B cell (primary cell): Measurements from ENCODE around the gene RABGAP1L. TPM values are rescaled to one million over a fixed set of nuclear protein-coding genes. Genes with fewer than 3 reads are reported as not detected.

Experiments
- ATAC-seq: fragments of 200-7000 bp; cut with Tn5 transposase; one replicate; pipeline ENCODE4 v1.10.0; 2021; ENCODE audit warnings: low read depth, mild to moderate bottlenecking, moderate number of reproducible peaks, moderate library complexity
- CTCF ChIA-PET: fragments of 350-600 bp; sonication (Branson Sonifier 250); formaldehyde crosslinking; loops from one replicate; lab custom pipeline; 2021; ENCODE audit warnings: antibody characterized with exemption, inconsistent platforms; lab: Charles Lee
- POLR2A ChIA-PET: fragments of 350-600 bp; sonication (Branson Sonifier 250); formaldehyde crosslinking; loops from one replicate; lab custom pipeline; 2021; ENCODE audit warnings: antibody characterized with exemption; lab: Charles Lee
- DNase-seq: peaks from one replicate; pipeline ENCODE4 v3.0.0; 2013
- H2AFZ ChIP-seq: 2 replicates; pipeline ENCODE4 v1.6.1; 2012; ENCODE audit warnings: mild to moderate bottlenecking, low read depth, low read length; ENCODE audit not compliant: insufficient read depth, poor library complexity, severe bottlenecking
- H3K27ac ChIP-seq, 2 donors: 1 replicate in 1 of 2; 2 replicates in 1 of 2; pipeline ENCODE4 v1.5.1; 2012 to 2013; ENCODE audit warnings: low read length in 2 of 2, mild to moderate bottlenecking in 2 of 2, moderate library complexity in 1 of 2
- H3K27me3 ChIP-seq, 4 experiments: fragments of 200-600 bp in 1 of 4; sonication (generic) in 1 of 4; replicated peaks in 1 of 4; 1 replicate in 2 of 4; 2 replicates in 2 of 4; pipeline versions ENCODE4 v1.6.1 to v1.7.0; 2013 to 2016; ENCODE audit warnings: low read length in 3 of 4, mild to moderate bottlenecking in 2 of 4, mixed read lengths in 1 of 4, moderate library complexity in 1 of 4; ENCODE audit not compliant: insufficient read depth in 4 of 4, control insufficient read depth in 3 of 4; ENCODE audit errors: control extremely low read depth in 1 of 4
- H3K36me3 ChIP-seq, 2 experiments: replicated peaks in 1 of 2; 1 replicate in 1 of 2; 2 replicates in 1 of 2; pipeline versions ENCODE4 v1.6.1 to v1.7.1; 2013; ENCODE audit warnings: low read length in 1 of 2; ENCODE audit not compliant: insufficient read depth in 2 of 2, control insufficient read depth in 1 of 2; ENCODE audit errors: control extremely low read depth in 1 of 2, extremely low read depth in 1 of 2
- H3K4me1 ChIP-seq, 2 donors: fragments of 200-600 bp in 1 of 2; sonication (generic) in 1 of 2; 1 replicate in 1 of 2; 2 replicates in 1 of 2; pipeline versions ENCODE4 v1.5.1 to v1.6.1; 2013 to 2017; ENCODE audit warnings: low read length in 2 of 2; ENCODE audit not compliant: control insufficient read depth in 2 of 2, insufficient read depth in 2 of 2
- H3K4me2 ChIP-seq: replicated peaks from 2 replicates; pipeline ENCODE3; 2012; ENCODE audit warnings: mild to moderate bottlenecking, low read depth, low read length; ENCODE audit not compliant: poor library complexity, severe bottlenecking
- H3K4me3 ChIP-seq, 5 experiments: fragments of 200-600 bp in 1 of 5; sonication (generic) in 1 of 5; 1 replicate in 3 of 5; 2 replicates in 2 of 5; pipeline versions ENCODE4 v1.5.1 to v1.7.0; 2011 to 2016; ENCODE audit warnings: low read length in 4 of 5, mild to moderate bottlenecking in 4 of 5, low read depth in 2 of 5, control low read depth in 1 of 5, moderate library complexity in 1 of 5; ENCODE audit not compliant: insufficient read depth in 1 of 5; ENCODE audit errors: control extremely low read depth in 1 of 5, extremely low read depth in 1 of 5
- H3K79me2 ChIP-seq: fragments of 200-600 bp; sonication (generic); one replicate; pipeline ENCODE4 v1.6.0; 2016; ENCODE audit warnings: low read length; ENCODE audit not compliant: control insufficient read depth, insufficient read depth
- H3K9ac ChIP-seq: fragments of 200-600 bp; sonication (generic); 2 replicates; pipeline ENCODE4 v1.6.1; 2017; ENCODE audit warnings: mild to moderate bottlenecking, low read length, moderate library complexity
- H3K9me3 ChIP-seq, 3 donors: one replicate each; pipeline versions ENCODE4 v1.6.1 to v1.7.1; 2013; ENCODE audit warnings: low read length in 2 of 3; ENCODE audit not compliant: control insufficient read depth in 2 of 3, insufficient read depth in 1 of 3; ENCODE audit errors: control extremely low read depth in 1 of 3
- H4K20me1 ChIP-seq: 2 replicates; pipeline ENCODE4 v1.6.0; 2012; ENCODE audit warnings: mild to moderate bottlenecking, low read length; ENCODE audit not compliant: insufficient read depth, control insufficient read depth, poor library complexity, severe bottlenecking
- H3K27ac Mint-ChIP-seq: one replicate; pipeline ENCODE4 v1.8.0; 2021; ENCODE audit warnings: mixed read lengths
- H3K27me3 Mint-ChIP-seq: one replicate; pipeline ENCODE4 v1.8.0; 2021; ENCODE audit warnings: mixed read lengths
- H3K4me1 Mint-ChIP-seq: one replicate; pipeline ENCODE4 v1.8.0; 2021; ENCODE audit warnings: mixed read lengths
- H3K4me3 Mint-ChIP-seq: one replicate; pipeline ENCODE4 v1.8.0; 2021; ENCODE audit warnings: mixed read lengths
- H3K9me3 Mint-ChIP-seq: one replicate; pipeline ENCODE4 v1.8.0; 2022; ENCODE audit warnings: mixed read lengths; ENCODE audit not compliant: insufficient read depth
- CTCF ChIP-seq: fragments of 200-600 bp; IDR thresholded peaks from one replicate; pipeline ENCODE4 v1.8.0; 2022; ENCODE audit warnings: antibody characterized with exemption, mild to moderate bottlenecking
- EZH2 ChIP-seq: IDR thresholded peaks from 2 replicates; pipeline ENCODE4 v1.6.1; 2012; ENCODE audit warnings: borderline replicate concordance, low read depth, mild to moderate bottlenecking, moderate library complexity, low read length; ENCODE audit not compliant: insufficient read depth, poor library complexity, severe bottlenecking
- whole genome bisulfite sequencing: methylation state at CpG from one replicate; pipeline ENCODE4 v1.1.5; 2013; ENCODE audit warnings: missing lambda C conversion rate; ENCODE audit not compliant: insufficient coverage; 5-methylcytosine and 5-hydroxymethylcytosine counted together
- intact Hi-C: fragments of 100-400 bp; cut with micrococcal nuclease; formaldehyde crosslinking; loops from one replicate; pipeline ENCODE4 v1.10.0; 2022
- polyA plus RNA-seq: library from polyadenylated mRNA; depleted of rRNA; stranded (reverse); fragments of >200 nt; gene quantifications from 2 replicates; pipeline ENCODE4 v1.2.3, GENCODE V29; 2012
- total RNA-seq, 2 donors: library from RNA; stranded (reverse); fragments of 120-200 nt in 1 of 2; gene quantifications; 1 replicate in 1 of 2; 2 replicates in 1 of 2; pipeline versions ENCODE4 v1.2.3 to v1.2.4, GENCODE V29; 2013 to 2022

RABGAP1L gene
- total and polyA plus RNA-seq, 2 donors (not counting 1 experiment from before 2014, with no cell fraction given): 34.9 to 159 TPM

- Histone ChIP-seq H3K36me3 (peaks cover 2 to 5% of the 10 kb centered on the region in 2 experiments), H3K9ac (no peak overlapping the region), H4K20me1 (no peaks in the 10 kb centered on the region), H3K79me2 (no peaks in the 10 kb centered on the region), H3K27ac (no peak overlapping the region), H3K4me2 (no peak overlapping the region), H3K4me1 (no peaks in the 10 kb centered on the region), H3K27me3 (no peaks in the 10 kb centered on the region), H2AFZ (no peak overlapping the region), H3K9me3 (peaks cover 0 to 3% (median 0%) of the 10 kb centered on the region in 3 donors), H3K4me3 (no peak overlapping the region)
- ChIA-PET POLR2A (no interaction called here), CTCF (no interaction called here)
- H3K27ac Mint-ChIP-seq: no peak overlapping the region
- peaks cover 5% of the 10 kb centered on the region for H3K9me3 Mint-ChIP-seq
- no peak overlapping the region for H3K4me3 Mint-ChIP-seq
- no peak for DNase-seq
- no peak for ATAC-seq
- 100% methylated on average over 1 of the region's 1 CpG for WGBS
- H3K27me3 Mint-ChIP-seq: no peaks in the 10 kb centered on the region
- TF ChIP-seq CTCF: no peak
- TF ChIP-seq EZH2: no peak
- intact Hi-C loops: no loop called here
- no peaks in the 10 kb centered on the region for H3K4me1 Mint-ChIP-seq
Measured at GRCh38 chr1:174660476-174660875, 501.2 kb downstream of the RABGAP1L start.

GRCh38 chr1:174663358-174663757 is 504.0 kb downstream of the RABGAP1L start:
- no peaks in the 10 kb centered on the region for H3K9me3 Mint-ChIP-seq
- TF ChIP-seq EZH2: no peak
- TF ChIP-seq CTCF: no peak
- H3K9me3 ChIP-seq: peaks cover 0 to 5% (median 0%) of the 10 kb centered on the region in 3 donors
- no peak overlapping the region for H3K27ac Mint-ChIP-seq
- POLR2A ChIA-PET: no interaction called here
- no peak overlapping the region for H3K4me3 Mint-ChIP-seq
- ATAC-seq (no peak), DNase-seq (no peak)
- H3K27ac ChIP-seq: no peak overlapping the region
- H3K27me3 ChIP-seq: no peaks in the 10 kb centered on the region
- H3K4me3 ChIP-seq: no peak overlapping the region
- CTCF ChIA-PET: interaction anchor here (2.0 kb wide), 1 partner anchor 10 kb away, joined by 4 read pairs; no protein-coding TSS in a partner anchor
- no CpG with 5 or more reads among the region's 4 CpGs for WGBS
- intact Hi-C loops: no loop called here
- peaks cover 4 to 6% of the 10 kb centered on the region in 2 experiments for H3K36me3 ChIP-seq
- H4K20me1 ChIP-seq: no peaks in the 10 kb centered on the region
- H3K9ac ChIP-seq: no peak overlapping the region
- no peaks in the 10 kb centered on the region for H3K27me3 Mint-ChIP-seq
- H3K4me1 ChIP-seq: no peaks in the 10 kb centered on the region
- H3K79me2 ChIP-seq: no peaks in the 10 kb centered on the region
- no peak overlapping the region for H3K4me2 ChIP-seq
- H2AFZ ChIP-seq: no peak overlapping the region
- no peaks in the 10 kb centered on the region for H3K4me1 Mint-ChIP-seq
